A549 (cell line): ENCODE results near the gene GNAS-AS1.

Experiments used
- CHD2 ChIP-seq: fragments of 150-350 bp; IDR thresholded peaks from 2 replicates; pipeline ENCODE4 v1.6.1; 2014; ENCODE audit warnings: low read length; ENCODE audit not compliant: partially characterized antibody
- CTCF ChIP-seq: fragments of >200 bp; sonication (Bioruptor Twin); formaldehyde crosslinking; IDR thresholded peaks from 3 replicates; pipeline ENCODE4 v1.5.1; 2016
- RAD21 ChIP-seq, 2 experiments: fragments of >200 bp in 1 of 2; sonication (Bioruptor Twin) in 1 of 2; formaldehyde crosslinking in 1 of 2; IDR thresholded peaks in 1 of 2; conservative IDR thresholded peaks in 1 of 2; 2 replicates in 1 of 2; 3 replicates in 1 of 2; pipeline ENCODE4 v1.6.1; 2012 to 2018; ENCODE audit warnings: inconsistent platforms in 1 of 2

GRCh38 chr20:58777657-58778056 lies 73.0 kb downstream of the GNAS-AS1 start:
- TF ChIP-seq RAD21 (conservative IDR thresholded peaks at IDR 0.05 in 1 of 2, IDR thresholded peaks at IDR 0.05 in 1 of 2), result no peak
- no peak for TF ChIP-seq CTCF
- TF ChIP-seq CHD2, result no peak
